GM19455 (cell line): ENCODE results near the gene MAS1L.
A peak's percentile ranks its signal among the peaks of the same experiment; 100 is the strongest.

Experiments
- ATAC-seq: cut with Tn5 transposase; IDR thresholded peaks from one replicate; pipeline ENCODE4 v1.9.1; 2021; ENCODE audit not compliant: unreplicated experiment

The MAS1L gene

DNA sequence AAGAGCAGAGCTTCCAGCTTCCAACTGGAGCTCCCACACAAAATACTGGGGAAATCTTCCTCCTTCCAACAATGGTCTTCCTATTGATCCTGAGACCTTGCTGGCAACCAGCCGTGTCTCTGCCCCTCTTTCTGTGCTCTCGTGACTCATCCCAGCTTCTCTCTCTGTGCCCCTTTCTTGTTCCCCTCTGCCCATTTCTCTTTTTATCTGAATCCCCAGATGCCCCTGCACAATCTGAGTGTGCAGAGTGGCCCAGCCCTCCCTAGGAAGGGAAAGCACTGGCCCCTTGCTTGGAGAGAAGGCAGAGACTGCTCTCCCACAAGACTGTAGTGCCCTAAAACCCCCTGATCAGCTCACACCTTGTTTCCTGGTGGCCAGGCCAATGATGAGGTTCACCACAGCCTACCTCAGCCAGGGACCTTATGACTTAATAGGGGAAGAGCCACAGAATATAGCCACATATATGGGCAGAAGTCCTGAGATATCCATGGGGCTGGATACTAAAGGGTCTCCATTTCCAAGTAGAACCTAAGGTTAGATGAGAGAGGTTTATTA lies 23.1 kb upstream of the MAS1L start:
- ATAC-seq: no peak

DNA sequence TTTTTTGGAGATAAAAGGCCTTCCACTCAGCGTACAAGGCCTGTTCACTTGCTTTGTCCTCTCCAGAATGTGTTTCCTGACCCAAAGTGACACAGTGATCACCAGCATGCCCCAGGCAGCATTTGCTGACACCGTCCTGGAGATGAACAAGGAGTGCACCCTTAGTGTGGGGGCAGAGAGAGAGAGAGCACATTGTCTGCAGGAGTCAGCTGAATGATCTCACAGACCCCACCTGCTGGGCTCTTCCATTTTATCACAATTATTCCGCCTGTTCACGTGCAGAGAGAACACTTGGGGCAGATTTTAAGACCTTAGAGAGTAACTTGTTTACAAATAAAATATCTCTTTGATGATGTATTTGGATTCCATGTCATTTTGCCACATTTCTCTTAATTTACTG lies 22.4 kb upstream of the MAS1L start:
- no peak for ATAC-seq

DNA sequence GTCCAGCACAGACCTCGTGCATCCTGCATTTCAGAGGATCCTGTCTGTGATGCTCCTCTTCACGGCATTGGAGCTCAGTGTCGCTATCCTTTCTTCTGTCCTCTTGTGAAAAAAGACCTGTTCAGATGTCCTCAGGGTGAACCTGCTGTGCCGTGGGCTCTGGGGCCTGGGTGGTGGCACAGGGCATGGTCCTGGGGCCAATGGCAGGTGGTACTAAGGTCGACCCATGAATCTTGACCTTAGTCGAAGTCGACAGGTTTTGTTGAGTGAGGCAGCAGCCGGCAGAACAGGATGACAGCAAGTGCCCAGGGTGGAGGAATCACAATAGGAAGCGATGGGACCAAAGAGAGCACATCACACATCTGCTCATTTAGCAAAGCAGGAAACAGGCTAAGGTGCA lies 22.0 kb upstream of the MAS1L start:
- ATAC-seq: no peak

DNA sequence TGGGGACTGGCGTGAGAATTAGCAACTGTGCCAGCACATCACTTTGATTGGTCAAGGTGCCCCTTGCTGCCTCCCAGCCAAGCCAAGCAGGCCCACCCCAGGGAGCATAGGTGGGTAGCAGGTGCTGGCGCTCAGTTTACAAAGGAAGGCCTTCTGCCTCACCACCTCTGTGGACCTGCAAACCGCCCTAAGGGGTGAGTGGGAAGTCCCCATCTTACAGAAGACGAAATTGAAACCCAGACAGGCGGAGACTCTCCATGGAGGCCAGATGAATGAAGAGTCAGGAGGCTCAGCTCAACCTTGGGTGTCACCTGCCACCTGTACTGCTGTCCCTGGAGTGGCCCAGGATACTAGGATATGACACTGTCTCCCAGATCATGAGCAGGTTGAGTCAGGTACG lies 21.5 kb upstream of the MAS1L start:
- ATAC-seq: peak; percentile 69

DNA sequence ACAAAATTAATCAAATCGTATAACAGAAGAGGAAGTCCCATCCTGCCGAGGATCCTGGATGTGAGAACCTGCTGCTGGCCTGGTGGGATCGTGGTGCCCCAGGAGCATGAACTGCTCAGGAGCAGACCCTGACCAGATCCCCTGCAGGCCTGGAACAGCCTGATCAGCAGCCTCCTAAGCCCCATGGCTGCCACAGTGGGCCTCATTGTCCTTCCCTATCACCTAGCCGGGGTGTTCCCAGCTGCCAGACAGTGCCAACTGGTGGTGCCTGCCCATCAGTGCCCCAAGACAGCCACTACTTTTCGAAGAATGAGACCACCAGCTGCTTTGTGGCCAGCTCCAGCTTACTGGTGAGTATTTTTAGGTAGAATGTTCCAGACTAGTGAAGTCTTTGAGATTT lies 19.6 kb upstream of the MAS1L start:
- no peak for ATAC-seq

DNA sequence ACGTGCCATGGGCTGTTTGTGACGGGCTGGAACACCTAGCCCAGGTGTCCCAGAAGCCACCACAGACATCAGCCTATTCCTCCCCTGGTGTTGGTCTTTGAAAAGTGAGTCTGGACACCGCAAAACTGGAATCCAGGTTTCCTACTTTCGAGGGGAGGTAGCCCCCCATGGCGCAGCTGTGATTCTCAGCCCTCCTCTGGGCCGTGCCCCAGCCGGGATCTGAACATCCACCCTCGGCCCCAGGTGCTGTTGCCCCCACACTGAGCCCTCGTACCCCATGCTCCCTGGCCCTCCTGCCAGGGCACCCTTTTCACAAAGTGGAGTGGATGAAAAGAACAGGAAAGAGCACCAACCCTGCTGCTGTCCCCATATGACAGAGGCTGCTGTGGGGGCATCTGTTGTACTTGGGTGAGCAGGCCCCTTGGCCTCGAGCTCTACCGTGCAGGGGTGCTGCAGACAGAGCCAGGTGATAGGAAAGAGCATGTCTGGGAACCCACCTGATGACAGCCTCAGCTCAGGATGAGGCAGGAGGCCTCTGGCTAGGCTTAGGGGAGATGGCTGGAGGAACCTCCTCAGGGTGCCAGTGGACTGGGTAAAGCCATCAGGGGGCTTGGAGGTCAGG lies 18.8 kb upstream of the MAS1L start:
- ATAC-seq: no peak

DNA sequence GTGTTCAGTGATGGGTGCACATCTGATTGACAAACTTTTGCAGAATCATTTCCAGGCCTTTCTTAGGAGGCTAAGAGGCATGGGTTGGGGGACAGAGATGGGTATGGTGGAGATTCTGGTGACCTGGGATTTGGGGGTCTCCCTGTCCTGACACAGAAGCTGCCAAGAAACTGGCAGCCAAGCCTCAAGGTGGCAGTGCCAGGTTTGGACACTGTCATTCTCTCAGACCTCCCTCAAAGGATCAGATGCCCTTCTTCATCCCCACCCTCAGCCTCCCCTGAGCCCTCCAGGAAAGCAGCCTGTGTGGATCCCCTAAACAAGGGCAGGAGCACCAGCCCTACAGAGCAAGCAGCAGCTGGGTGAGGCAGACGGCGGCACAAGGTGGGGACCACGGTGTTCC lies 18.1 kb upstream of the MAS1L start:
- ATAC-seq: no peak

DNA sequence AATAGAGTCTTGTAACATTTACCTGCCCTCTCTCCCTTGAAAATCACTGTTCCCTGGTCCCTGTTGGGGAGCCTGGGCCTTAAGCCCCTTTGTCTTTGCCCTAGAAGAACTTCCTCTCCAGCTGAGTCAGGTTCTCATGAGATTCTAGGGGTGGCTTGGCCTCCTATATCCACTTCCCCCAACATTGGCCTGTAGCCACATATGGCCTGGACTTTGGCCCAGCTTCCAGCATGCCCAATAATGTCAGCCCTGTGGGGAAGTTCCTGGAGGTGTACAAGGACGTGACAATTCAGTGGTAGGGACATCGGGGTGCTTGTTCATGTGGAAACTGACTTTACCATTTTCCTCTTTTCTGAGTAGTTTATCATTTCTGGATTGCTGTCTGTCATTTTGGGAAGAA lies 17.2 kb upstream of the MAS1L start:
- ATAC-seq: no peak

DNA sequence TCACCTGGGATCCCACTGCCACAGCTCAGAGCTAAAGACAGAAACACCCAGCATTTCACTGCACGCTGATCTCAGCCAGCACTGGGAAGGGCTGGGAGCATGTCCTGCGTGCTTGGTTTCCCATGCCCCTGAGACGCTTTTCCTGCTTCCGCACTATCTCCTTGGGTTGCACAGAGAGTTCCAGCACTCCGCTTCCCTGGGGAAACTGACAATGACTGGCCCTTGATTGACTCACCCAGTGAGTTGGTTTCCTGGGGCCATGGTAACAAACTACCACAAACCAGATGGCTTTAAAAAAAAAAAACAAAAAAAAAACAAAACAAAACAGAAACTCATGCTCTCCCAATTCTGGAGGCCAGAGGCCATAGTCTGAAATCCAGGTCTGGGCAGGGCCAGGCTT lies 14.8 kb upstream of the MAS1L start:
- no peak for ATAC-seq

DNA sequence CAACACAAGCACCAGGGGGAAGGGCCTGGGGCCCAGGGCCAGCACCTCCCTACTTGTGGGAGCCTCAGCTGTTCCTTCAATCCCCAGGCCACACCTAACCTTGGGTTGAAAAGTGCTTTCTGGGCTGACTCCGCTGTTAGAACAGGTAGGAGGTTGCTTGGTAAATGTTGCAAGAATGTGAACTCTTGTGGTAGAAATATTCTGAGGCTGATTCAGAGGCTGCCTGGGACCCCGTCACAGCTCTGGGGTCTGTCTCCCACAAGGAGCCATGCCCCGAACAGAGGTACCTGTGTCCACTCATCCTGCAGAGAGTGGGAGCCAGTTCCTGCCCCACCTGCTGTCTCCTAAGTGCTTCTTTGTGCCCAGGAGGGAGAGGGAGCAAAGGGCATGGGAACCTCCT lies 14.4 kb upstream of the MAS1L start:
- ATAC-seq: no peak

DNA sequence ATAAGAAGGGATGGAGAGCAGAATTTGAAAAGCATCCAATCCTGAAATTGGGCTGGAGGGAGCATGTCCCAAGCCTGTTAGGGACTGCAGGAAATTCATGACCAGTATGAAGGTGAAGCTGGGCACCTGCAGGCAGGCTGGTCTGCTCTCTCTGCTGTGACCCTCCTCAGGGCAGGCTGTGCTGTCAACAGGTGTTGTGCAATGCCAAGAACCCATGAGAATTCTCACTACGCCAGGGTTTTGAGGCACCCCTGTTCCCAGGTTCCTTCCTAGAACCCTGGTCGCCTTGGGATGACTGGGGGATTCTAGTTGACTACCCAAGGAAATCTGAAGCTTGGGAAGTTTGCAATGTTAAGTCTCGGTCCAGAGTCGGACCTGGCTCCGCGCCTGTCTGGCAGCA lies 13.3 kb upstream of the MAS1L start:
- no peak for ATAC-seq

DNA sequence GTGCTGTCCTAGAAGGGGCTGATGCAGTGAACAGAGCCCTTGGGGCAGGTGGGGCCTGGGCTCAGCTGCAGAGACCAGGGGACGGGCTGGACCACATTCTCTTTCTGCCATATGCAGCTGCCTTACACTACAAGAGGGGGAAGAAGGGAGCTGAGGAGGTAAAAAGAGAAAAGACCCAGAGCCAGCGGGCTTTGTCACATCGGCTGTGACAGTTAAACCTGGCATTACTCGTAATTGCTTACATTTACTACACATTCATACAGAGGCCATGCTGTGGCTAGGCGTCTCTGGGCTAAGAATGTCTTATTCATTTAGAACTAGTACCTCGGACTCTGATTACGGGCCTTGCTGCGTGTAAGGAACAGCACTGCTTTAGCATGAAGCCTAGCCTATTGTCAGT lies 12.8 kb upstream of the MAS1L start:
- ATAC-seq: no peak

DNA sequence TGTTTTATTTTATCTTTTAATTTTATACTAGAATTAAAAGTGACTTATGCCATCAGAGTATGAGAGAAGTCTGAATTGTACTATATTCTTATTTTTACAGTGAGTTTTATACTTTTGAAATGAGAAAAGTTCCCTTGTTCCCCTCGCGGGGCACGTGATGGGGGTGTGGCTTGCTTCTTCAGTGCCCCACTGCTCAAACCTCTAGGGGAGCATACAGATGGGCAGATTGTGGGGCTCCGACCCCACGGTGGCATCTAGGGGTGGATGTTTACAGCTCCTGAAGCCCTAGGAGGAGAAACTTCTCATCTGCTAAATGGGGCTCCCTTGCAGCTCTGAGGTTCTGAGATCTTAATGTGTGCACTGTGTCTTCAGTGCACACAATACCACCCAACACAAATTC lies 11.9 kb upstream of the MAS1L start:
- ATAC-seq: no peak

DNA sequence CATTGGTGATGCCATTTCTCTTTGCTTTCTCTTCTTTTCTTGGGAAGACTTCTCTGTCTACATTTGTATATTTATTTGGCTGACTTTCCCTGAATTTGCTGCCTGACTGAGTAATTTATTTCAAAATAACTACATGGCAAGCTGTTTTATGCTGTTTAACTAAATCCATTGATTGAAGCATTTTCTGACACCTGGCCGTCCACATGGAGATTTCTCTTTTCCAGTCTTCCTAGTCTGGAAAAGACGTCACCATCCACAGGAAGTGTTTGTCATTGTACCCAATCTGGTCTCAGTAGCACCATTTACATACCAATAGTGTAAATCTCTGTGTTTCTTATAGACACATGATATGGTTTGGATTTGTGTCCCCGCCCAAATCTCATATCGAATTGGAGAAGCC lies 9.2 kb upstream of the MAS1L start:
- no peak for ATAC-seq

DNA sequence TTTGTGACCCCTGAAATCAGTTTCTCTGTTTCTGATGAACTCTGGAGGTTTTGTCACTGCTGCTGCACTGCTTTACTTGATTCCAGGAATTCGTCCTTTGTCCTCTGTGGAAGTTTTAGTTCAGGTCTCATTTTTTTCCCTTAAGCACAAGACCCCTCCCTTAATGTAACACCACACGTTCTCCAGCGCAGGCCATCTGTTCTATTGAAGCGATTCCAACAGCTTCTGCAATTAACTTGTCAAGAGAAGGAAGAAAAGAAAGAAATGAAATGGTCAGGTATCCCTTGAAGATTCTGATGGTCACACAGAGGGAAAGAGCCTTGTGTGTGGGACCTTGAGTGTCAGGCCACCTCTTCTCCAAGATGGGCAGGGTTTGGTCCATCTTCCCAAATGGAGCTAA lies 7.8 kb upstream of the MAS1L start:
- ATAC-seq: no peak

DNA sequence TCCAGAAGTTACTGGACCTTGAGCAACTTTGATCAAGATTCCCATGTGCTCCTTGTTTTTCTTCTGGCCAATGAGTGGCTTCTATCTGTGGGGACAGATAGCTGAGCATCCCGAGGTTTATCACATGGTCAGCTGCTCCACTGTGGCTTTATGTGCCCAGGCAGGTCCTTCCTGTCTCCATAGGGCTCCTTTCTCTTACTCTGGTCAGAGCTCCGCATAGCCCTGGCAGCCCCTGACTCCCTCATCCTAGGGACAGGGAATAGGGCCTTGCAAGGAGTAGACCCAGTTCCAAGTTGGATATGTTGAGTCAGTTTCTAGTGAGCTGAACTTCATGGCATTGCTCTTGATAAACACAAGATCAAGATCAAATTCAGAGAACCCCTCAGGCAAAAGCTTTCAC lies 6.4 kb upstream of the MAS1L start:
- no peak for ATAC-seq

DNA sequence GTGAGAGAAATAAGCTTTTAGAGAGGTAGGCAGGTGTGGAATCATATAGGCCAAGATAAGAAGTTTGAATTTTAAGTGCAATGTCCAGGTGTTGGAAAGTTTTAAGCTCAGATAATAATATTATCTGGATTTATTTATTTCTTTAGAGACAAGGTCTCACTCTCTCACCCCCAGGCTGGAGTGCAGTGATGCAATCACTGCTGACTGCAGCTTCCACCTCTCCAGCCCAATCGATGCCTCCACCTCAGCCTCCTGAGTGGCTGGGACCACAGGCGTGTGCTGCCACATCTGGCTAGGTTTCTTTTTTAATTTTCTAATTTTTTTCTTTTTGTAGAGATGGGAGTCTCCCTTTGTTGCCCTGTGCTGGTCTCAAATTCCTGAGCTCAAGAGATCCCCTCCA lies 5.5 kb upstream of the MAS1L start:
- ATAC-seq: no peak

DNA sequence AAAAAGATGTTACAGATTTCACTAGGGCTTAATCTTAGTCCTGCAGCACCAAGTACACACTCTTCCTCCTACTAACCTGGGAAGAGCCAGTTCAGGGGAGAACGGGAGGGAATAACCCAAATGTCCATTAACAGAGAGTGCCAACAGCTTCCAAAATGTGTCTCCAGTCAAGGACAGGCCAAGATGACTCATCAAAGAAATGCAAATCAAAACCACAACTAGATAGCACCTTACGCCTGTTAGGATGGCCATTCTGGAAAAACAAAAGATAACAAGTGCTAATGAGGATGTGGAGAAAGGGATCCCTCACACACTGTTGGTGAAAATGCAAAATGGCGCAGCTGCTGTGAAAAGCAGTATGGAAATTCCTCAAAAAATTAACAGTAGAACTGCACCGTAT lies 3.8 kb upstream of the MAS1L start:
- no peak for ATAC-seq

DNA sequence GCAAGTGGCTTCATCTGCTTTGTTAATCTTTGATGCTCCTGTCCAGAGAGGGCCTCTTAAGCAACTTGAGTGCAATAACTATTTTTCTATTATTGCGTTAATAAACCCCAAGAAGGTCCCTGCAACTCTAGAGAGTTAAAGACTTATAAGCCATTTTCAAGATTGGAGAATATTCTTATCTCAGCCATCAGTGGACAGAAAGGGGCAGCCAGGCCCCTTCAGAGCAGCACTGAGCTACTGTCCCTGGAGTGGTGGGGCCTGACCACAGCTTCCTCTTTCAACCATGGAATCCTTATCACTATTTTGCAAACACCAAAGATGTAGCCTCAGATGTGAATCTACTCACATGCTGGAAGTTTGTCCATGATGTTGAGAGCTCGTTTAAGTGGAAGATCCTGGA lies 2.8 kb upstream of the MAS1L start:
- ATAC-seq: no peak

DNA sequence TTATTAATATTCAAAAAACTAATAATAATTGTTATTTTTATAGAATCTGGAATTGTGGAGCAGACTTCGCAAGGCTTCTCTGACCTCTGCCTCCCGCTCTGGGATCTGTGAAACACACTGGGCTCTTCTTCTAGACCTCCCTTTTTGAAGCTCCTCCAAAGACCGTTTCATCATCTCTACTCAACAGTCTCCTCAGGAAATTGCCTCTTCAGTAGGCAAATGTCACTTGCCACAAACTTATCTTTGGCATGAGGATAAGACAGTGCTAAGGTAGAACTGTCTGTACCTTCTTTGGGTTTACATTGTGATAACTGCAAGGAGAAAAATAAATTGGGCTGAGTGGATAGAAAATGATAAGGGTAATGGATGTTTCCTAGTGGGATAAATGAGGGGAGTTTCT lies 2.3 kb upstream of the MAS1L start:
- no peak for ATAC-seq

DNA sequence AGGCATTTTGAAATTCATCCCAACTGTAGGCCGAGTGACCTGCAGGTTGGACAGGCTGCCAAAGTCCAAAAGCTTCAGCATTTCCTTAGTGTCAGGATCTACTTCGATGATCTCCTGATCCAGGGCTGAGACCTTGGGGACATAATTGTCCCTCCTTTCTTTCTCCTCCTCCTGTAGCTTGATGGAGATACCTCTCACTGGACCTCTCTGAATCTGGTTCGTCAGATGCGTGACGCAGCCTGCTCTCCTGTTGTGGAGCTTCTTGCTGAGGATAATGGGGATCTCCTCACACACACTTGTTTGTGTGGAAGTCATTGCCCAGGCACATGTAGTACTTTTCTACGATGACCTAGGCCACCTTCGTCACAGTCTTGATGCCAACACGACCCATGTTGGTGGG lies 1.5 kb upstream of the MAS1L start:
- ATAC-seq: no peak

DNA sequence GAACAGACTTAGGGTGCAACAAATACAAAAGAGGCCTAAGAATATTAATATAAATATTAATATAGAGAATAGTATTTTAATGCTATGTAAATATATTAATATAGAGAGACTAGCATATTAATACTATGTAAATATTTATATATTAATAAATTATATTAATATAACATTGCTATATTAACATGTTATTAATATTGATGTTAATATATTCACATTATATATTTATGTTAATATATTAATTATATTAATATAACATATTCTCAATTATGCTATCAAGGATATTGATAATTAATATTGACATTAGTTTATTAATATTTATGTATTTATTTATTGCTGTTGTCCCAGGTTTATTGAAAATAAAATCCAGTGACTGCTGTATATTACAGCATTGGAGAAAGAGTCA lies 1.1 kb upstream of the MAS1L start:
- ATAC-seq: no peak

DNA sequence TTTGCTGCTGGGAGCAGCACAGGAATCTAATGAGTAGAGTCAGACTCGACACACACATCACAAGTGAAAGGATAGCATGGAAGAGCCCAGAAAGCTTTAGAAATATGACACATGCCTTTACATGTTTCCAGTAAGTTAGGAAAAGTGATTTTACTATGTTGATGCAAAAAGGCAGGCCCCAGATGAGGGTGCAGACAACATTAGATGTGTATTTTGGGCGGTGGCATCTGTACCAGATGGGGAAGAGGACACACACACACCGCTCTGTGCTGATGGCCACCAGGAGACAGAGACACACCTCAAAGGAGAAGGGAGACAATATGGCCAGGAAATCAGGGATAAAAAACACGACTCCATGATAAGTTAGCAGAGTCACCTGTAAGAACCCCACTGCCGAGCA lies 625 bp downstream of the MAS1L start:
- ATAC-seq: no peak

DNA sequence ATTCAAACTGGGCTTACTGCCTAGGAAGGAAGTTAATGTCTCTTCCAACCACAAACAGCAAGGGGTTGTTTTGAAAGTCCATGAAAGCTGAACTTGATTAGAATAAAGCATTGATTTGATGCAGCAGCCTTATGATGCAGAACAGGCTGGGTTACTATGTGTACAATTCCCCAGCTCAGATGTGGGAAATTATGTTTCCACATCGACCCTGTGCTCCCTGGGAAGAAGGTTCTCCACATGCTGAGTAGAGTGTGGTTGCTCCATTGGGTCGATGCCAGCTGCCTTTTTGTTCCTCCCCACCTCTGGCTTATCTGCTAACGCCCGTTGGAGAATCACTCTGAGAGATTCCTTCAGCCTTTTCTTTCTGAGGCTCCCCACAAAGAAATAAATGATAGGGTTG lies 1.2 kb downstream of the MAS1L start:
- ATAC-seq: no peak
